Smooth muscle cell (in vitro differentiated cells): ENCODE measurements around the gene CDKL4. TPM values are rescaled to one million over a fixed set of nuclear protein-coding genes. Genes with fewer than 3 reads are reported as not detected.
"Not testable (repeated sequence)": the region's sequence is repeated elsewhere in the genome, so short reads cannot be mapped to it uniquely, and the experiment has no call there.

Experiments
- DNase-seq: peaks from one replicate; lab custom pipeline; 2025; ENCODE audit not compliant: unreplicated experiment; lab: John Stamatoyannopoulos, UW
- H2AFZ ChIP-seq: fragments of 200-600 bp; sonication (generic); 2 replicates; pipeline ENCODE4 v1.6.0; 2016; ENCODE audit warnings: antibody characterized with exemption, low read depth, mild to moderate bottlenecking
- H3F3A ChIP-seq: fragments of 200-600 bp; sonication (generic); 2 replicates; pipeline ENCODE4 v1.6.0; 2017; ENCODE audit warnings: antibody characterized with exemption, low read depth
- H3K27ac ChIP-seq: fragments of 200-600 bp; sonication (generic); 2 replicates; pipeline ENCODE4 v1.5.1; 2016; ENCODE audit warnings: low read depth, mild to moderate bottlenecking
- H3K27me3 ChIP-seq: fragments of 200-600 bp; sonication (generic); 2 replicates; pipeline ENCODE4 v1.6.1; 2016; ENCODE audit warnings: low read depth, mild to moderate bottlenecking
- H3K36me3 ChIP-seq: fragments of 200-600 bp; sonication (generic); 2 replicates; pipeline ENCODE4 v1.5.1; 2016; ENCODE audit warnings: low read depth
- H3K4me1 ChIP-seq: fragments of 200-600 bp; sonication (generic); 2 replicates; pipeline ENCODE4 v1.5.1; 2016; ENCODE audit warnings: low read depth
- H3K4me2 ChIP-seq: fragments of 200-600 bp; sonication (generic); 2 replicates; pipeline ENCODE4 v1.6.0; 2016; ENCODE audit warnings: mild to moderate bottlenecking
- H3K4me3 ChIP-seq: fragments of 200-600 bp; sonication (generic); 2 replicates; pipeline ENCODE4 v1.5.1; 2016; ENCODE audit warnings: mild to moderate bottlenecking
- H3K79me2 ChIP-seq: fragments of 200-600 bp; sonication (generic); 2 replicates; pipeline ENCODE4 v1.6.0; 2016; ENCODE audit warnings: low read depth, mild to moderate bottlenecking
- H3K9ac ChIP-seq: fragments of 200-600 bp; sonication (generic); 2 replicates; pipeline ENCODE4 v1.6.0; 2016; ENCODE audit warnings: low read depth
- H3K9me3 ChIP-seq: fragments of 200-600 bp; sonication (generic); replicated peaks from 2 replicates; pipeline ENCODE4 v1.5.1; 2016; ENCODE audit warnings: low read depth
- H4K20me1 ChIP-seq: fragments of 200-600 bp; sonication (generic); 2 replicates; pipeline ENCODE4 v1.6.0; 2016; ENCODE audit warnings: low read depth
- WGBS: methylation state at CpG from one replicate; pipeline ENCODE4 v1.1.7; 2016; ENCODE audit warnings: low lambda C conversion rate; 5-methylcytosine and 5-hydroxymethylcytosine counted together
- polyA plus RNA-seq: library from polyadenylated mRNA; unstranded; fragments of >200 nt; fragmentation: Nextera tagmentation; extraction: Ambion mirVana; gene quantifications from 2 replicates; pipeline ENCODE4 v1.2.1, GENCODE V29; 2016
- total RNA-seq: library from RNA; depleted of rRNA; stranded (reverse); fragments of >200 nt; gene quantifications from 2 replicates; pipeline ENCODE4 v1.2.3, GENCODE V29; 2014
- TF ChIP-seq, protein P1 (sequence below): fragments of 200-600 bp; sonication (generic); IDR thresholded peaks from 2 replicates; pipeline ENCODE4 v1.5.1; 2017; ENCODE audit warnings: borderline replicate concordance, mild to moderate bottlenecking, antibody characterized with exemption; ENCODE audit not compliant: insufficient read depth, poor library complexity, severe bottlenecking

The CDKL4 gene
- total and polyA plus RNA-seq, 2 experiments from 2014 or later: 0.27 to 0.53 TPM

DNA sequence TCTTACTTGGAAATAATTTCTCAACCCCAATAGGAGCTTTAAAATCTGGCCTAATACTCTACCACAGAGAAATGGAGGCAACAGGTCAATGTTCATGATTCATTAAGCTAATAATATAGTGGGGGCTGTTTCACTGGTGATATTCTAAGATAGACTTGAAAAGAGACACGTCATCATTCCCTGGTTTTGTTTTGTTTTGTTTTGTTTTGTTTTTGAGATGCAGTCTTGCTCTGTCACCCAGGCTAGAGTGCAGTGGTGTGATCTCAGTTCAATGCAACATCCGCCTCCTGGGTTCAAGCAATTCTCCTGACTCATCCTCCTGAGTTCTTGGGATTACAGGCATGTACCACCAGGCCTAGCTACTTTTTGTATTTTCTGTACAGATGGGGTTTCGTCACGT lies 85.4 kb downstream of the CDKL4 start:
- H2AFZ ChIP-seq: no peak overlapping the region
- no peak for DNase-seq

DNA sequence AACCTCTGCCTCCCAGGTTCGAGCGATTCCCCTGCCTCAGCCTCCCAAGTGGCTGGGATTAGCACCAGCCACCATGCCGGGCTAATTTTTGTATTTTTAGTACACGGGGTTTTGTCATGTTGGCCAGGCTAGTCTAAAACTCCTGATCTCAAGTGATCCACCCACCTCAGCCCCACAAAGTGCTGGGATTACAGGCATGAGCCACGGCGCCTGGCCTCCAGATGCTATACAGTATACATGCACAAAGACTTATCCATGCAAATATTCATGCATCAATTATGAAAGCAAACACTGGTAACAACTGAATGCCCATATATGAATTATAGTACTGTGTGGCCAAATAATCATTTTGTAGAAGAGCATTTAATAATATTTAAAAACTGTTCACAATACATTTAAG lies 86.9 kb downstream of the CDKL4 start:
- Histone ChIP-seq H2AFZ (no peak overlapping the region), H3K4me2 (no peak overlapping the region), H3K4me3 (no peak overlapping the region), H3K27ac (no peak overlapping the region), H3K36me3 (no peaks in the 10 kb centered on the region), H3K9ac (no peak overlapping the region), H3K9me3 (no peaks in the 10 kb centered on the region), H3K79me2 (no peaks in the 10 kb centered on the region), H3K4me1 (peaks cover 6% of the 10 kb centered on the region), H3K27me3 (no peaks in the 10 kb centered on the region), H4K20me1 (no peaks in the 10 kb centered on the region), H3F3A (no peaks in the 10 kb centered on the region)
- no peak for DNase-seq
- WGBS: 49% methylated on average over 6 of the region's 6 CpGs
- TF ChIP-seq, protein P1, sequence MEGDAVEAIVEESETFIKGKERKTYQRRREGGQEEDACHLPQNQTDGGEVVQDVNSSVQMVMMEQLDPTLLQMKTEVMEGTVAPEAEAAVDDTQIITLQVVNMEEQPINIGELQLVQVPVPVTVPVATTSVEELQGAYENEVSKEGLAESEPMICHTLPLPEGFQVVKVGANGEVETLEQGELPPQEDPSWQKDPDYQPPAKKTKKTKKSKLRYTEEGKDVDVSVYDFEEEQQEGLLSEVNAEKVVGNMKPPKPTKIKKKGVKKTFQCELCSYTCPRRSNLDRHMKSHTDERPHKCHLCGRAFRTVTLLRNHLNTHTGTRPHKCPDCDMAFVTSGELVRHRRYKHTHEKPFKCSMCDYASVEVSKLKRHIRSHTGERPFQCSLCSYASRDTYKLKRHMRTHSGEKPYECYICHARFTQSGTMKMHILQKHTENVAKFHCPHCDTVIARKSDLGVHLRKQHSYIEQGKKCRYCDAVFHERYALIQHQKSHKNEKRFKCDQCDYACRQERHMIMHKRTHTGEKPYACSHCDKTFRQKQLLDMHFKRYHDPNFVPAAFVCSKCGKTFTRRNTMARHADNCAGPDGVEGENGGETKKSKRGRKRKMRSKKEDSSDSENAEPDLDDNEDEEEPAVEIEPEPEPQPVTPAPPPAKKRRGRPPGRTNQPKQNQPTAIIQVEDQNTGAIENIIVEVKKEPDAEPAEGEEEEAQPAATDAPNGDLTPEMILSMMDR: no peak

More for the DNA sequence above, 85.4 kb downstream of the CDKL4 start:
- no peaks in the 10 kb centered on the region for H3K9me3 ChIP-seq
- peaks cover 12% of the 10 kb centered on the region for H3K4me1 ChIP-seq
- no peaks in the 10 kb centered on the region for H3K27me3 ChIP-seq
- no peaks in the 10 kb centered on the region for H3K36me3 ChIP-seq
- no peaks in the 10 kb centered on the region for H4K20me1 ChIP-seq
- no peak overlapping the region for H3K4me2 ChIP-seq
- no peak overlapping the region for H3K4me3 ChIP-seq
- H3K79me2 ChIP-seq: no peaks in the 10 kb centered on the region
- H3K27ac ChIP-seq: no peak overlapping the region
- H3F3A ChIP-seq: no peaks in the 10 kb centered on the region
- H3K9ac ChIP-seq: no peak overlapping the region
- TF ChIP-seq, protein P1: no peak
- WGBS: 93% methylated on average over 4 of the region's 4 CpGs

DNA sequence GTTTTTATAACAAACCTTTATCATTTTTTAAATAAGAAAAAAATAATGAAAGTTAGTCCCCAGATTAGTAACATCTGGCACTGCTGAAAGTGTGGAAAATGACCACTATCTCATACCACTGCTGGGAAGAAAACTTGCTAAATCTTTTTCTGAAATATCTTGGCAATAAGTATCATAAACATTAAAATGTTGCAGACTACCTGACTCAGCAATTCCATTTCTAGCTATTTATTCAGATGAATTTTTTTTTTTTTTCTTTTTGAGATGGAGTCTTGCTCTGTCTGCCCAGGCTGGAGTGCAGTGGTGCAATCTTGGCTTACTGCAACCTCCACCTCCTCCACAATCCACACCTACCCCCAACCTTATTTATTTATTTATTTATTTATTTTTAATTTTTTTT lies 87.7 kb downstream of the CDKL4 start:
- Histone ChIP-seq H3K36me3 (no peaks in the 10 kb centered on the region), H3K27me3 (no peaks in the 10 kb centered on the region), H3K9me3 (no peaks in the 10 kb centered on the region), H3K4me1 (peaks cover 5% of the 10 kb centered on the region), H3K4me3 (no peak overlapping the region), H3K79me2 (no peaks in the 10 kb centered on the region), H4K20me1 (no peaks in the 10 kb centered on the region), H2AFZ (no peak overlapping the region), H3K9ac (no peak overlapping the region), H3K27ac (no peak overlapping the region), H3F3A (no peaks in the 10 kb centered on the region), H3K4me2 (no peak overlapping the region)
- DNase-seq: no peak
- TF ChIP-seq, protein P1: no peak

DNA sequence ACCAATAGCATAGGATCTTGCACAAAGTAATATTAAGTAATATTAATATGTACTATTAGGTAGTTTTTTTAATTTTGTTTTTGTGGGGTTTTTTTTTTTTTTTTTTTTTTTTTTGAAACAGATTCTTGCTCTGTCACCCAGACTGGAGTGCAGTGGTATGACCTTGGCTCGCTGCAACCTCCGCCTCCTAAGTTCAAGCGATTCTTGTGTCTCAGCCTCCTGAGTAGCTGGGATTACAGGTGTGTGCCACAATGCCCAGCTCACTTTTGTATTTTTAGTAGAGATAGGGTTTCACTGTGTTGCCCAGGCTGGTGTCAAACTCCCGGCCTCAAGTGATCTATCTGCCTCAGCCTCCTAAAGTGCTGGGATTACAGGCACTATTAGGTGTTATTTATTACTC lies 88.2 kb downstream of the CDKL4 start:
- DNase-seq, H3K4me1 ChIP-seq, H3K9ac ChIP-seq, H2AFZ ChIP-seq, H3K4me3 ChIP-seq, H3K27me3 ChIP-seq, H3K79me2 ChIP-seq, H3F3A ChIP-seq, H3K27ac ChIP-seq, H3K36me3 ChIP-seq, H4K20me1 ChIP-seq, H3K4me2 ChIP-seq, H3K9me3 ChIP-seq: not testable (repeated sequence)
- 92% methylated on average over 4 of the region's 4 CpGs for WGBS
